CD4-positive, alpha-beta T cell treated with Interleukin-12 subunit alpha and Interleukin-12 subunit beta, for 1 hour (primary cell): Measurements from ENCODE around the gene DIP2C.
"Not testable (repeated sequence)": the region's sequence is repeated elsewhere in the genome, so short reads cannot be mapped to it uniquely, and the experiment has no call there.

ENCODE experiments used
- DNase-seq: peaks from one replicate; pipeline ENCODE4 v3.0.0-alpha.2; 2020

The DIP2C gene

GRCh38 chr10:623477-624311 is 65.8 kb downstream of the DIP2C start:
- DNase-seq, result no peak

- DNase-seq, result no peak
Observed at GRCh38 chr10:623014-623413, 66.5 kb downstream of the DIP2C start.

DNA sequence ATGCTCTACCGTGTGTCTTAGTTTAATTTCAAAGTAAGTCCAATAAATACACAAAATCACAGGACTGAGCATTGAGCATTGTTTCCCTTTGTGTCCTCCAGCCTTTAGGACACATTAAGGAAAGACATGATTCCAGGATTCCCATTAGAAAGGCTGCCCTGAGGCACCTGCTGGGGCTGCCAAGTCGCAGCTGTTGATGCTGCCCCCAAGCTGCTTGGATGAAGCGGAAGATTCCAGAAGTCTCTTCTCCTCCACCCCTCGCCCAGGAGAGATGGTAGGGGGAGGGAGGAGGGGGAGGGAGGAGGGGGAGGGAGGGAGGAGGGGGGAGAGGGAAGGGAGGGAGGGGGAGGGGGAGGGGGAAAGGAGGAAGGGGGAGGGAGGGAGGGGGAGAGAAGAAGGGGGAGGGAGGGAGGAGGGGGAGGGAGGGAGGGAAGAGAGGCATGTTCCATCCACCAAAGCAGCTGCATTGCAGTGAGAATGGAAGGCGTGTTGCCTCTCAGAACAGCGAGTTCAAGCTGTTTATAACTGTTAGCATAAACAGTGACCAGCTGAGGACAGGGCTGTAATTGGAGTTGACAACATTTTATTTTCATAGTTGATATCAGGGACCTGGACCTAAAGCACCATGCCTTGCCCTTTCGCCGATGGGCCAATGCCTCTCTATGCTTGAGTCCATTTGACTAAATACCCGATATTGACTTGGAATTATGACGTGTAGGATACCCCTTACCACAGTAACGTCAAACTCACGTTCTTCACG is 67.3 kb downstream of the DIP2C start:
- DNase-seq, result no peak

- DNase-seq, result no peak
Observed at GRCh38 chr10:621513-621912, 68.0 kb downstream of the DIP2C start.

GRCh38 chr10:620971-621370 is 68.5 kb downstream of the DIP2C start:
- no peak for DNase-seq

- no peak for DNase-seq
Observed at GRCh38 chr10:620417-620816, 69.1 kb downstream of the DIP2C start.

- DNase-seq, result no peak
Observed at GRCh38 chr10:619710-620109, 69.8 kb downstream of the DIP2C start.

- no peak for DNase-seq
Observed at GRCh38 chr10:618229-618989, 71.1 kb downstream of the DIP2C start.

- no peak for DNase-seq
Observed at GRCh38 chr10:617471-617870, 72.0 kb downstream of the DIP2C start.

- DNase-seq, result no peak
Observed at GRCh38 chr10:615583-616152, 73.8 kb downstream of the DIP2C start.

DNA sequence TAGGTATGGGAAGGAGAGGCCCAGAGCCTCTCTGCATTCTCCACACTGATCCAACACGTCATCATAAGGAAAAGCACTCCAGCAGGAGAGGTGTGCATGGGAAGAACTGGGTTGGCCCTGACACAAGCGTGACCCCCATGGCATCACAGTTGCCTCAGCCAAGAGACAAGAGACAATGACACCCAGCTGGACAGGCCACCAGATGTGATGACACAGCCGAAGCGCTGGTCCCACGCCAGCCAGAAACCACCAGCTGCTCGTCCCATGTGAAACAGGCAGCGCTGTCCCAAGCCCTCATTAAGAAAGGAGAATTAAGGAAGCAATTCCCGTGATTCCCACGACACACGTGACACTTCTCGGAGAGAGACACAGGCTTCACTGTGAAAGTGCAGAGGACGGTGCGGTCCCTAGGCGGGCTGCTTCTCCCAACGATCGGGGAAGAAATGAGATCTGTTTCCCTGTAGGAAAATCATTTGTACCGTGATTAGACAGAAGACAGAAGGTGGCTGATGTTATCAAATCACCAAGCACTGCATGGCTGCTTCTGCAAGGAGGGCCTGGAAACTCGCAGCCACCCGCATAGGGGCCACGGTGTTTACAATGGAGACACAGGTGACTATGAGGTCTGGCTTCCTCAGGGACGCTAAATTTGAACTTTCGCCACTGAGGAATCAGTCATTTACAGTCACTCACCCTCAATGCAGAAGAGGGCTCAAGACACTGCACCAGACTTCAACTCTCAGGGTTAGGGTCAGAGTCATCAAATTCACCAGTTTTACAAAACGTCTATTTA is 74.5 kb downstream of the DIP2C start:
- no peak for DNase-seq

DNA sequence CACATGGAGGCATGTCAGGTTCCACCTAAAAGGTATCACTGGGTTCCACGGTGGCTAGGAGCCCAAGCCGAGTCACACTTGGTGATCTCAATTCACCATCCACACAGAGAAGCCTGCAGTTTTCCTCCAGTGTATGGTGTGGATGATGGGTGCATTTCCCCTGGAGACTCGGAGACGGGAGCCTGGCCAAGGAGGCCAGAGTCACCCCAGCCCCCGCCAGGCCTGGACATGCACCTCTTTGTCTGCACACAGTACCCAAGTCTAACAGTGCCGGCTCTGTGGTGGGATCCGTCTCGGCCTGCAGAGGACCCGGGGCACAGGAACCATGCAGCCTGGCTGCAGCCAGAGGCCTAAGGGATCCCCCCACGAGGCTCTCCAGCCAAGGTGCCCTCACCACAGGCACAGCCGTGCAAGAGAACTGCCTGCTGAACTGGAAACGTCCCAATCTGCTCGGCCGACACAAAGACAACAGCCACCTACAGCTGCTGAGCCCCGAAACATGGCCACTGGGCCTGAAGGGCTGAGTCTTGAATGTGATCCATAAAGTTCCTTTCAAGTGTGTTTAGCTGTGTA is 75.2 kb downstream of the DIP2C start:
- no peak for DNase-seq

DNA sequence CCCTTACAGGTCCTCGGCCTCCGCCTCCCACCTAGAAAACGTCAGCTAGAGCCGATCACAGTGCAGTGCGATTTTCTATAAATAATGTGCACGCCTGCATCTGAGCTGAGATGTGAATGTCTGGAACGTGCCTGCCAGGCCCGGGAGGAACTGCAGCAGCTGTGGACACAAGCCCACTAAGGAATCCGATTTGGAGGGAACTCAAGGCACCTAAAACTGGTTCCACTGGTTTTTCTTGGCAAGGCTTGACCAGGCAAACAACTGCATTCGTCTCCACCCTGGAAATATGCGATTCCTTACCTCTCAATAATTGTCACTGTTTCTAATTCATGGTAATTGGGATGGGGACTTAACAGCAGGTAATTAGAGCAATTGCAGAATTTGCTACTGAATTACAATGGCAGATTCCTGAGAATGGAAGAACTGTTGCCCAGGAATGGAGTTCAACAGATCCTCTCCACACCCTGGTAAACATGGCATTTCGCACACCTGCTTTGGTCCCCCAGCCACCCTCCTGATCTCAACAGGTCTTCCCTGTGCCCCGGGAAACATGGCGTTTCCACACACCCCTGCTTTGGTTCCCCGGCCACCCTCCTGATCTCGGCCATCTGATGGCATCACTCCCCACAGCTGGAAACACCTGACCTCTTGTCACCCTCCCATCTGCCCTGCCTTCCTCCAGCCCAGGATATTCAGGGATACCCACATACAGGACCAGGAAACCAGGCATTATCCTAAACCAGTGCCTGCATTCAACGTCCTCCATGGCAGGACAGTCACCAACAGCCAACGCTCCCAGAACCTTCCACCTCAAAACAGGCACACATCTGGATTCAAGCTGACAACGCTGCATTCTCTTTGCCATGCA is 76.0 kb downstream of the DIP2C start:
- DNase-seq, result no peak

- DNase-seq, result no peak
Observed at GRCh38 chr10:612696-613095, 76.8 kb downstream of the DIP2C start.

DNA sequence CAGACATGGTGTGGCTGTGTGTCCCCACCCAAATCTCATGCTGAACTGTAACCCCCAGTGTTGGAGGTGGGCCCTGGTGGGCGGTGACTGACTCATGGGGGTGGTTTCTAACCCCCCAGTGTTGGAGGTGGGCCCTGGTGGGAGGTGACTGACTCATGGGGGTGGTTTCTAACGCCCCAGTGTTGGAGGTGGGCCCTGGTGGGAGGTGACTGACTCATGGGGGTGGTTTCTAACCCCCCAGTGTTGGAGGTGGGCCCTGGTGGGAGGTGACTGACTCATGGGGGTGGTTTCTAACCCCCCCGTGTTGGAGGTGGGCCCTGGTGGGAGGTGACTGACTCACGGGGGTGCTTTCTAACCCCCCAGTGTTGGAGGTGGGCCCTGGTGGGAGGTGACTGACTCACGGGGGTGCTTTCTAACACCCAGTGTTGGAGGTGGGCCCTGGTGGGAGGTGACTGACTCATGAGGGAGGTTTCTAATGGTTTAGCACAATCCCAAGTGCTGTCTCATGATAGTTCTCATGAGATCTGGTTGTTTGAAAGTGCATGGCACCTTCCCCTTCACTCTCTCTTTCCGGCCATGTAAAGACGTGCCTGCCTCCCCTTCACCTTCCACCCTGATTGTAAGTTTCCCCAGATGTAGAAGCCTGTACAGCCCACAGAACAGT is 78.7 kb downstream of the DIP2C start:
- DNase-seq, result not testable (repeated sequence)

GRCh38 chr10:609868-610545 is 79.5 kb downstream of the DIP2C start:
- DNase-seq, result no peak

- DNase-seq, result no peak
Observed at GRCh38 chr10:609262-609658, 80.2 kb downstream of the DIP2C start.

DNA sequence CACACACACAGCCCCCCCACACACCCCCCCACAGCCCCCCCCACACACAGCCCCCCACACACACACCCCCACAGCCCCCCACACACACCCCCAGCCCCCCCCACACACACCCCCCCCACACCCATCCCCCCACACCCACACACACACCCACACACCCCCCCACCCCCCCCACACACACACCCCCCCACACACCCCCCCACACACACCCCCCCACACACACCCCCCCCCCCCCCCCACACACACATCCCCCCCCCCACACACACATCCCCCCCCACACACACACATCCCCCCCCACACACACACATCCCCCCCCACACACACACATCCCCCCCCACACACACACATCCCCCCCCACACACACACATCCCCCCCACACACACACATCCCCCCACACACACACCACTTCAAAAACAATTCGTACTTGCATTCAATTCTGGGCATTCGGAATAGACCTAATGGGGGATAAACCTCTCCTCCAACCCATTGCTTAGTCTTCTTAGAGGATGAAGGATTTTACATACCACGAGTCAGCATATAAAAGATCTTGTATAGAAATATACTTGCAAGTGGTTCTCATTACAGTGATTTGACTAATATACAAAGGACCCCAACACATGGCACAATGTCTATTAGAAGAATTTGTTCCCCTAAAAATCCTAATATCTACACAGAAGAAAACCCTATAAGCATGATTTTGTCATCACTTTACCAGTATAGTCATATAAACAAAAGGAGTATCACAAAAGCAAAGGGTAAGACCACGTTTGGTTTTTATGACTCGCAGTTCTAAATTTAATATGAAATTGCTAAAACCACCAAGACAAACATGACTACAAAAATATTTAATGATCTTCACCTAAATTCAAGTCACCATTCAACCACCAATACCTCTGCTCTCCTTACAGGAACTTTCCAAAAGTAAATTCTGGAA is 80.9 kb downstream of the DIP2C start:
- no peak for DNase-seq
